ENCODE data around the gene SEC24C.
"Not testable (repeated sequence)": the region's sequence is repeated elsewhere in the genome, so short reads cannot be mapped to it uniquely, and the experiment has no call there.

The SEC24C gene

DNA sequence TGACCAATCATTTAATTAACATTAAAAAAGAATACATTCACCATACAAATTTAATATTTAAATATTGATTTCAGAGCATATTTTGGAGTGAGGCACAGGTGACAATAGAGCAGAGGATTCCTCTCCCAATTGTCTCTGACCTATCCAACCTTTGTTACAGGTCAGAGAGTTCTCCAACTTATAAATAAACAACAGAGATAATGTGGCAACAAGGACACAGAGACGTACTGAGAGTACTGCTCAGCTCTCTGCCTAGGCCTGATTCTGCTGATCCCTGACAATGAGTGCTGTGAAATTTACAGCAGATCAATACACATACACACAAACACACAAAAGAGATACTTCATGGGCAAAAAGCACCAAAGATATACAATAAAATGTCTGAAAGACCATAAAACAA lies 27.9 kb upstream of the SEC24C start:
- peaks cover 17% of the 10 kb centered on the region; the same call in 1 of the 2 replicates for H3K36me3 ChIP-seq (ENCODE audit: low read length)
- H3K9me3 ChIP-seq (ENCODE audit: insufficient read depth, low read length): no peaks in the 10 kb centered on the region
- no peak overlapping the region for H3K27ac ChIP-seq (ENCODE audit: low read depth, low read length)
- no peaks in the 10 kb centered on the region for H3K27me3 ChIP-seq (ENCODE audit: low read length)
- no peak overlapping the region for H2AFZ ChIP-seq (ENCODE audit: low read depth, low read length, severe bottlenecking)
- no peaks in the 10 kb centered on the region for H3K9me2 ChIP-seq (replicated peaks; ENCODE audit: insufficient read depth, low read length)
- TF ChIP-seq, protein P1, sequence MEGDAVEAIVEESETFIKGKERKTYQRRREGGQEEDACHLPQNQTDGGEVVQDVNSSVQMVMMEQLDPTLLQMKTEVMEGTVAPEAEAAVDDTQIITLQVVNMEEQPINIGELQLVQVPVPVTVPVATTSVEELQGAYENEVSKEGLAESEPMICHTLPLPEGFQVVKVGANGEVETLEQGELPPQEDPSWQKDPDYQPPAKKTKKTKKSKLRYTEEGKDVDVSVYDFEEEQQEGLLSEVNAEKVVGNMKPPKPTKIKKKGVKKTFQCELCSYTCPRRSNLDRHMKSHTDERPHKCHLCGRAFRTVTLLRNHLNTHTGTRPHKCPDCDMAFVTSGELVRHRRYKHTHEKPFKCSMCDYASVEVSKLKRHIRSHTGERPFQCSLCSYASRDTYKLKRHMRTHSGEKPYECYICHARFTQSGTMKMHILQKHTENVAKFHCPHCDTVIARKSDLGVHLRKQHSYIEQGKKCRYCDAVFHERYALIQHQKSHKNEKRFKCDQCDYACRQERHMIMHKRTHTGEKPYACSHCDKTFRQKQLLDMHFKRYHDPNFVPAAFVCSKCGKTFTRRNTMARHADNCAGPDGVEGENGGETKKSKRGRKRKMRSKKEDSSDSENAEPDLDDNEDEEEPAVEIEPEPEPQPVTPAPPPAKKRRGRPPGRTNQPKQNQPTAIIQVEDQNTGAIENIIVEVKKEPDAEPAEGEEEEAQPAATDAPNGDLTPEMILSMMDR (IDR thresholded peaks at IDR 0.05; ENCODE audit: insufficient read depth, low read length, poor library complexity, severe bottlenecking): no peak
- no peak for TF ChIP-seq EZH2phosphoT487 (conservative IDR thresholded peaks at IDR 0.05; ENCODE audit: low read length)
- no peaks in the 10 kb centered on the region for H4K20me1 ChIP-seq (ENCODE audit: low read depth, low read length)
- H3K9ac ChIP-seq (ENCODE audit: low read length): no peak overlapping the region
- H3K4me3 ChIP-seq (ENCODE audit: insufficient read depth, low read length, poor library complexity, severe bottlenecking): no peak overlapping the region
- H3K4me2 ChIP-seq (ENCODE audit: low read depth, low read length, poor library complexity, severe bottlenecking): no peak overlapping the region
- H3F3A ChIP-seq (ENCODE audit: insufficient read depth): peaks cover 5% of the 10 kb centered on the region; the same call in 1 of the 2 replicates
- H3K79me2 ChIP-seq (ENCODE audit: insufficient read depth, low read length): no peaks in the 10 kb centered on the region

DNA sequence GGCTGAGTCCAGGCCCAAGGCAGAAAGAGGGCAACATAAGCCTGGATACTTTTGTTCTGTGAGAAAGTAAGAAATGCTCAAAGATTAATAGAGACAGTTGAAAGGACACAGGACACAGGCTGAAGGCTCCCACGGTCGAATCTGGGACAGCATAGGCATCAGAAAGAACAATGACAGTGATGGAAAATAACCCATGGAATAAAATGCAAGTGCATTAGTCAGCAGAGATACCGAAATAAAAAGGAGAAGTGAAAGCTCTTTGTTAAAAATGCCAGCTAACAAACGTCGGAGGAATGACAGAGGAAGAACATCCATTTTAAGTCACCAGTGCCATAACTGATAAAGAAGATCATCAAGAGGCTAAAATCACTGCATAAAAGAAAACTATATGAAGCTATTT lies 26.6 kb upstream of the SEC24C start:
- no peaks in the 10 kb centered on the region for H4K20me1 ChIP-seq (ENCODE audit: low read depth, low read length)
- no peak overlapping the region for H3K4me3 ChIP-seq (ENCODE audit: insufficient read depth, low read length, poor library complexity, severe bottlenecking)
- H3K27me3 ChIP-seq (ENCODE audit: low read length): no peaks in the 10 kb centered on the region
- no peak overlapping the region for H3K4me2 ChIP-seq (ENCODE audit: low read depth, low read length, poor library complexity, severe bottlenecking)
- H3K79me2 ChIP-seq (ENCODE audit: insufficient read depth, low read length): no peaks in the 10 kb centered on the region
- TF ChIP-seq EZH2phosphoT487 (conservative IDR thresholded peaks at IDR 0.05; ENCODE audit: low read length): no peak
- TF ChIP-seq, protein P1 (IDR thresholded peaks at IDR 0.05; ENCODE audit: insufficient read depth, low read length, poor library complexity, severe bottlenecking): no peak
- H3K36me3 ChIP-seq (ENCODE audit: low read length): peaks cover 17% of the 10 kb centered on the region; the same call in 1 of the 2 replicates
- H3K9me3 ChIP-seq (ENCODE audit: insufficient read depth, low read length): no peaks in the 10 kb centered on the region
- H3K9me2 ChIP-seq (replicated peaks; ENCODE audit: insufficient read depth, low read length): no peaks in the 10 kb centered on the region
- no peak overlapping the region for H2AFZ ChIP-seq (ENCODE audit: low read depth, low read length, severe bottlenecking)
- peaks cover 5% of the 10 kb centered on the region; the same call in 1 of the 2 replicates for H3F3A ChIP-seq (ENCODE audit: insufficient read depth)
- no peak overlapping the region for H3K9ac ChIP-seq (ENCODE audit: low read length)
- no peak overlapping the region for H3K27ac ChIP-seq (ENCODE audit: low read depth, low read length)

DNA sequence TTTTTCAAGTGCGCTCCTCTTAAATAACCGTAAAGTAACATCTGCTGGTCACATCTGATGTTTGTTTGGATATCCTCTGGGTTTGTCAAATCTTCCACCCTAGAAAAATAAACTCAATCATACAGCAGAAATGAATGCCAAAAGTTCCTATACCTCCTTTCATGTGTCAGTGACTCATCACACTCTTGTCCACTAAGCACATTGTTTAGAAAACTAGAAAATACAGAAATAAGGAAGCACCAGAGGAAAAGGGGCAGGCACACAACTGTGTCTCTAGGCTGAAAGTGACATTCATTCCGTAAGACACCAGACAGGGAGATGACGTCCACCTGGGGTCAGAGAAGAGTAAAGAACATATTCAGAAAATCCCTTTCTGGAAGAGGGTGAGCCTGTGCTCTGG lies 23.6 kb upstream of the SEC24C start:
- not testable (repeated sequence) for H3K27me3 ChIP-seq (ENCODE audit: low read length); H3K9me3 ChIP-seq (ENCODE audit: insufficient read depth, low read length); H3K4me3 ChIP-seq (ENCODE audit: insufficient read depth, low read length, poor library complexity, severe bottlenecking); H3K9ac ChIP-seq (ENCODE audit: low read length); H2AFZ ChIP-seq (ENCODE audit: low read depth, low read length, severe bottlenecking); H4K20me1 ChIP-seq (ENCODE audit: low read depth, low read length); H3K79me2 ChIP-seq (ENCODE audit: insufficient read depth, low read length); H3K4me2 ChIP-seq (ENCODE audit: low read depth, low read length, poor library complexity, severe bottlenecking); H3K27ac ChIP-seq (ENCODE audit: low read depth, low read length); H3F3A ChIP-seq (ENCODE audit: insufficient read depth); H3K9me2 ChIP-seq (replicated peaks; ENCODE audit: insufficient read depth, low read length)
- H3K36me3 ChIP-seq (ENCODE audit: low read length): peaks cover 19% of the 10 kb centered on the region; the same call in 1 of the 2 replicates

DNA sequence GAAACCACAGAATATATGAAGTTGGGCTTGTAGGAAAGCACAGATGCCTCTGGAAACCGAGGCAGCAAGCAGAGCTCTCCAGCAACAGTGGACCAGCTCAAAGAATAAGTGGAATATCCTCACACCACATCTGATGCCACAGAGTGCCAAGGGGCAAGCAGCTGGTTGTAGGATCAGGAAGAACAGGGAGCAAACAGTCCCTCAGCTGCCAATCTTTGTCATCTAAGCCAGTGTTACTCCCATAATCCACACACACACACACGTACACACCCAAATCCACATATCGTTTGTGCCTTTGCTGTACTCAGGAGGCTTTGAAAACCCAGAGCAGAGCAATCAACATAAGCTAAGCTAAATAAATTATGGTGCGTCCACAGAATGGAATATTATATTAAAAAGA lies 20.7 kb upstream of the SEC24C start:
- Histone ChIP-seq H3K9me3 (ENCODE audit: insufficient read depth, low read length) (no peaks in the 10 kb centered on the region), H3K79me2 (ENCODE audit: insufficient read depth, low read length) (no peaks in the 10 kb centered on the region), H3K4me3 (ENCODE audit: insufficient read depth, low read length, poor library complexity, severe bottlenecking) (no peak overlapping the region), H3K9me2 (replicated peaks; ENCODE audit: insufficient read depth, low read length) (no peaks in the 10 kb centered on the region), H3K27ac (ENCODE audit: low read depth, low read length) (no peak overlapping the region), H3F3A (ENCODE audit: insufficient read depth) (peaks cover 1% of the 10 kb centered on the region; the same call in 1 of the 2 replicates), H3K36me3 (ENCODE audit: low read length) (peaks cover 6% of the 10 kb centered on the region; the same call in 1 of the 2 replicates), H3K4me2 (ENCODE audit: low read depth, low read length, poor library complexity, severe bottlenecking) (no peak overlapping the region), H2AFZ (ENCODE audit: low read depth, low read length, severe bottlenecking) (no peak overlapping the region), H3K27me3 (ENCODE audit: low read length) (no peaks in the 10 kb centered on the region), H4K20me1 (ENCODE audit: low read depth, low read length) (no peaks in the 10 kb centered on the region), H3K9ac (ENCODE audit: low read length) (no peak overlapping the region)
- TF ChIP-seq, protein P1 (IDR thresholded peaks at IDR 0.05; ENCODE audit: insufficient read depth, low read length, poor library complexity, severe bottlenecking): no peak
- TF ChIP-seq EZH2phosphoT487 (conservative IDR thresholded peaks at IDR 0.05; ENCODE audit: low read length): no peak

DNA sequence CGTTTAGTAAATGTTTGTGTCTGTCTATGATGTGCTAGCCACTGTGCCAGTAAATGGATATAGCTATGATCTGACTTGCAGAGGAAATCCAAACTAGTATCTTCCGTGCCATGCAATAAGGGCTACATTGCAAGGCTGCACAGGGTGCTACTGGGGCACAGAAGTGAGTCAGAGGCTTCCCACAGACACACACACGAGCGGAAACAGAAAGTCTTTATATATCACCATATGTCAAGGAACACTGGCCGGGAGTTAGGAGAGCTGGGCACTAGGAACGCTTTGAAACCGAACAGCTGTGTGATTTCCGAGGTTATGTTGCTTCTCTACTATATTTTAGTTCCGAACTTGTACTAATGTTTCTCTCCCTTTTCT lies 14.4 kb upstream of the SEC24C start:
- Histone ChIP-seq H3K4me2 (ENCODE audit: low read depth, low read length, poor library complexity, severe bottlenecking) (peak overlapping the region; percentile 68), H2AFZ (ENCODE audit: low read depth, low read length, severe bottlenecking) (peak overlapping the region; percentile 69), H3K9ac (ENCODE audit: low read length) (peak overlapping the region; percentile 87), H3K79me2 (ENCODE audit: insufficient read depth, low read length) (peaks cover 24% of the 10 kb centered on the region), H3K4me3 (ENCODE audit: insufficient read depth, low read length, poor library complexity, severe bottlenecking) (peak overlapping the region; percentile 94)
- H3K27ac ChIP-seq (ENCODE audit: low read depth, low read length); H3K9me3 ChIP-seq (ENCODE audit: insufficient read depth, low read length); H4K20me1 ChIP-seq (ENCODE audit: low read depth, low read length); H3K27me3 ChIP-seq (ENCODE audit: low read length); H3K9me2 ChIP-seq (replicated peaks; ENCODE audit: insufficient read depth, low read length); H3F3A ChIP-seq (ENCODE audit: insufficient read depth); H3K36me3 ChIP-seq (ENCODE audit: low read length): not testable (repeated sequence)

Measured in SU-DHL-6 (cell line).